Esophagus muscularis mucosa (tissue), 3 donors: Measurements from ENCODE around the gene HSF4.

Experiments used
- POLR2A ChIP-seq: fragments of 450-650 bp; IDR thresholded peaks from one replicate; pipeline ENCODE4 v1.6.1; 2017; ENCODE audit warnings: antibody characterized with exemption, moderate library complexity, mild to moderate bottlenecking, low read depth
- POLR2AphosphoS5 ChIP-seq, 2 donors: sonication (generic); formaldehyde crosslinking; IDR thresholded peaks; one replicate each; pipeline ENCODE4 v1.6.1; 2017; ENCODE audit warnings: antibody characterized with exemption in 2 of 2
- TF ChIP-seq, protein P1 (sequence below), 3 experiments: fragments of 200-600 bp in 2 of 3; fragments of 450-650 bp in 1 of 3; sonication (generic) in 2 of 3; IDR thresholded peaks; one replicate each; pipeline ENCODE4 v1.5.1; 2017 to 2019; ENCODE audit warnings: antibody characterized with exemption in 3 of 3, mild to moderate bottlenecking in 2 of 3, moderate library complexity in 1 of 3

DNA sequence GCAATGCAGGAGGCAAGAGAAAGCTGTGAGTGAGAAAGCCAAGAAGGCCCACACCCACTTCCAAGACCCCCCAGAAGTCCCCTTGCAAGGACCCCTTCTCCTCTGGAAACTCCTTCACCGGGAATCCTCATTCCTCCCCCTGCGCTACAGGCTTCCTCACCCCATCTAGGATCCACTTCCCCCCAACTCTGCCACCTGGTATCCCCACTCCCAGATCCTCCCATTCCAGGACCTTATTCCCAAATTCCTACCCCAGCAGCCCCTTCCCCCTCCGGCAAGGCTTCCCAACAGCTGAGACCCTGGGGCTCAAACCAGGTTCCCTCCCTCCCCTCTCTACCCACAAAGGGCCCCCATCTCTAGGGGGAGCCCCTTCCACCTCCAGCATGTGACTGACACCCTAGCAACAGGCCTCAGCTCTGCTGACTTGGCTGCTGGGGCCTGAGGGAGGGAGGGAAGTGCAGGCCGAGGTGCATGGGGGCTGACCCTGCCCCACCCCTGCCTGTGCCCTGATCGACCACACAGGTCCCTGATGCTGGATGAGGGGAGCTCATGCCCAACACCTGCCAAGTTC lies 2.1 kb downstream of the HSF4 start:
- TF ChIP-seq, protein P1, sequence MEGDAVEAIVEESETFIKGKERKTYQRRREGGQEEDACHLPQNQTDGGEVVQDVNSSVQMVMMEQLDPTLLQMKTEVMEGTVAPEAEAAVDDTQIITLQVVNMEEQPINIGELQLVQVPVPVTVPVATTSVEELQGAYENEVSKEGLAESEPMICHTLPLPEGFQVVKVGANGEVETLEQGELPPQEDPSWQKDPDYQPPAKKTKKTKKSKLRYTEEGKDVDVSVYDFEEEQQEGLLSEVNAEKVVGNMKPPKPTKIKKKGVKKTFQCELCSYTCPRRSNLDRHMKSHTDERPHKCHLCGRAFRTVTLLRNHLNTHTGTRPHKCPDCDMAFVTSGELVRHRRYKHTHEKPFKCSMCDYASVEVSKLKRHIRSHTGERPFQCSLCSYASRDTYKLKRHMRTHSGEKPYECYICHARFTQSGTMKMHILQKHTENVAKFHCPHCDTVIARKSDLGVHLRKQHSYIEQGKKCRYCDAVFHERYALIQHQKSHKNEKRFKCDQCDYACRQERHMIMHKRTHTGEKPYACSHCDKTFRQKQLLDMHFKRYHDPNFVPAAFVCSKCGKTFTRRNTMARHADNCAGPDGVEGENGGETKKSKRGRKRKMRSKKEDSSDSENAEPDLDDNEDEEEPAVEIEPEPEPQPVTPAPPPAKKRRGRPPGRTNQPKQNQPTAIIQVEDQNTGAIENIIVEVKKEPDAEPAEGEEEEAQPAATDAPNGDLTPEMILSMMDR (IDR thresholded peaks at IDR 0.05): no peak
- TF ChIP-seq POLR2A (no peak), POLR2AphosphoS5 (IDR thresholded peaks at IDR 0.05) (no peak)
